Motor neuron (in vitro differentiated cells): Measurements from ENCODE around the gene SEMA5A. TPM values are rescaled to one million over a fixed set of nuclear protein-coding genes. Genes with fewer than 3 reads are reported as not detected.
A peak's percentile ranks its signal among the peaks of the same experiment; 100 is the strongest.

Experiments
- ATAC-seq, 8 experiments: fragments of 200-7000 bp; cut with Tn5 transposase; replicated peaks in 6 of 8; 2 replicates each; pipeline ENCODE4 v1.8.0; 2021; ENCODE audit warnings: mild to moderate bottlenecking in 8 of 8, moderate library complexity in 8 of 8
- H3K27ac ChIP-seq, 2 donors: fragments of 250-450 bp; sonication (Bioruptor Pico); 2 replicates each; pipeline ENCODE4 v1.9.0; 2021; ENCODE audit warnings: antibody characterized with exemption in 2 of 2, mild to moderate bottlenecking in 2 of 2, moderate library complexity in 1 of 2
- H3K4me1 ChIP-seq, 2 donors: fragments of 250-450 bp; sonication (Bioruptor Pico); replicated peaks in 1 of 2; 2 replicates each; pipeline ENCODE4 v1.6.1; 2021; ENCODE audit warnings: antibody characterized with exemption in 2 of 2, mild to moderate bottlenecking in 2 of 2, moderate library complexity in 1 of 2
- H3K4me3 ChIP-seq, 5 donors: fragments of 250-450 bp; sonication (Bioruptor Pico); 2 replicates each; pipeline ENCODE4 v1.9.0; 2021; ENCODE audit warnings: antibody characterized with exemption in 5 of 5, mild to moderate bottlenecking in 5 of 5, moderate library complexity in 4 of 5
- WGBS, 10 experiments: fragments of 450-650 bp; shearing (Covaris generic); methylation state at CpG; one replicate each; pipeline ENCODE4 v1.0.0; 2022; 5-methylcytosine and 5-hydroxymethylcytosine counted together
- in situ Hi-C, 9 experiments: fragments of 400-800 bp; cut with MboI; loops; one replicate each; pipeline ENCODE4 v1.15.0; 2021; ENCODE audit warnings: low sequenced_read_pairs in 9 of 9, low pct_unique_long_range_greater_than_20kb in 2 of 9; ENCODE audit not compliant: unreplicated experiment in 9 of 9
- total RNA-seq, 8 experiments: library from RNA; unstranded; fragments of 300-600 nt; gene quantifications; 2 replicates each; pipeline versions ENCODE4 v1.2.3 to v1.2.4, GENCODE V29; 2022

SEMA5A gene
- total RNA-seq, 8 experiments from 2014 or later = 0.73 to 98.5 (median 17.5) TPM

DNA sequence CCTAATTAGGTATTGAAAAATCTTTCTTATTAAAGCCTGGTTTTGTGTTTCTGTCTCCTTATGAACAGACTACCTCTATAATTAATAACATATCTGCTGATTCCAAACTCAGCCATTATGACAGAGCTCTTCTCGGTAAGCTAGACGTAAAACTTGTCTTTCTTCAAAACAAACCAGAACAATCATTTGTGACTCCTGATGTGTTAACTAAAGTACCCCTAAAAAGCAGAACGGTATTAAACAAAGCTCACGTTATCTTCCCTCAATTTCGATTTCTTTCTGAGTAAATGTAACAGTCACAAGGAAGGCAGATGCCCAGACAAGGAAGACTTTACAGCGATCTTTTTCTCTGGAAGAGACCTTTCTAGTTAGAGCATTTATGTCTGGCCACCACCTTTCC, 1.8 kb downstream of the SEMA5A start:
- in situ Hi-C loops = loop anchor here in 2 of 9 experiments (25.0 kb wide), 2 partner anchors 182 to 1632 kb away; no protein-coding TSS in a partner anchor
- peak overlapping the region; percentile 33 to 50 (median 46) for H3K4me3 ChIP-seq
- 0 to 31% (median 14%) methylated on average over 2 to 6 of the region's 6 CpGs; no CpG with 5 or more reads in 2 of the 10 experiments for WGBS, 10 experiments
- H3K27ac ChIP-seq = no peak overlapping the region
- peak in 5 of 8 experiments; percentile 2 to 25 (median 5) for ATAC-seq
- H3K4me1 ChIP-seq = no peaks in the 10 kb centered on the region

DNA sequence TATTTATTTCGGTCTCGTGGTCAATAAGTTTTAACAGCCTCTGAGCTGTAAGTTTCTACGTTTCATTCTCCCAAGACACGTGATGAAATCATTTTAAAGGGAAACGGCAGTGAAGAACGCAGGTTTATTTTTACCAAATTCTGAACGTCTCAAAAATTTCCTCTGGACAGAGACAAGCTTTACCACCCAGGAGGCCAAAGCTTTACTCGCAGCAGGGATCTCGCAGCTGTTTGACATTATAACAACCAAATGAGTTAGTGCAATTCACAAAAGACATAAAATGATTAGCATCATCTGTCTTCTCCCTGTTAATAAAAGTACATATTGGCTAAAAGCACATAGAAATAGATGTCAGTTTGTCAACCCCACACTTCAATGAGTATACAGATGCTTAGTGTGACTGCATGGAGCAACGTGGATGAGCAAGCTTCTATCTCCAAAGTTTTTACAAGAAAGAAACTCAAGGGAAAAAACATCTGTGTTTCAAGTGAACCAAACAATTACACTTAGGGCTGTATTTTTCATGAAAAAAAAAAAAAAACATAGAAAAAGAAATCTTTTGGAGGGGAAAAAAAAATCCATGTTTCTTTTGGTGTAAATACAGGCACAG, 2.5 kb downstream of the SEMA5A start:
- in situ Hi-C loops = loop anchor here in 2 of 9 experiments (25.0 kb wide), 2 partner anchors 181 to 1631 kb away; no protein-coding TSS in a partner anchor
- Histone ChIP-seq H3K4me3 (no peak overlapping the region), H3K4me1 (no peaks in the 10 kb centered on the region), H3K27ac (no peak overlapping the region)
- no peak for ATAC-seq
- WGBS, 10 experiments = 6 to 70% (median 41%) methylated on average over 4 to 10 of the region's 10 CpGs; no CpG with 5 or more reads in 1 of the 10 experiments

DNA sequence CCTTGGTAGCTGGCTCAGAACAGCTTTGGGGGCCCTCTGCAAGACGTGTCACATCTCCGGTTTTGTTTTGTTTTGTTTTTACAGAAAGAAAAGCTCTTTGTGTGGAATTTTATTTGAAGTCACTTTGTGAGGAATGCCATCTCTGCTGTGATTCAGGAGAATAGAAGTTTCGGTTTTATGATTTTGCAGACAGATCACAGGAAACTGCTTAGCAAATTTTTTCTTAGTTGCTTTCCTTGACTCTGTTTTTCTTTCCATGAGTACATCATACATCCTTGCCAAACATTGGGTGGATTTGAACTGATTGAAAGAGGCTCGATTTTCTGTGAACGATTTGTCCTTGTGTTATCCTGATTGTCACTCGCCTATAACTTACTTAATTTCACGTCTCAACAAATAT, 5.1 kb downstream of the SEMA5A start:
- no peak for ATAC-seq
- in situ Hi-C loops = loop anchor here in 2 of 9 experiments (25.0 kb wide), 2 partner anchors 178 to 1628 kb away; no protein-coding TSS in a partner anchor
- no peak overlapping the region for H3K27ac ChIP-seq
- 39 to 100% (median 68%) methylated on average over 2 to 7 of the region's 7 CpGs for WGBS, 10 experiments
- H3K4me3 ChIP-seq = no peak overlapping the region
- no peaks in the 10 kb centered on the region for H3K4me1 ChIP-seq

DNA sequence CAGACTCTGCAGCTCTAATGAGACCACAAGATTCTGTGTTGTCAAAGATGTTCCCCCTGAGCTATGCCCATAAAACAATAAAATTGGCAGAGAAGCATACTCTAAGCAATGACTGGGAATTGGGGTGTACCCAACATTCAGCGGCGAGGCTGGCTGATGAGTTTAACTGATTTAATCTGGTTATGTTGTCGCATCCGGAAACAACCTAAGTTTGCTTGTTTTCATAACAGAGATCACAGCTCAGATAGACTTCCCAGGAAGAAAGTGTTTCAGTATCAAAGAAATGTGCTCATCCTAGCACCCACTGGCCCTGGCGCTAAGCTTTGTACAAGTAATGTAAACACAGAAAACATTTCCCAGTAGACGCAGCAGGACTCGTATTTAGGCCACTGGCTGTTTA, 7.4 kb downstream of the SEMA5A start:
- no peak overlapping the region for H3K4me3 ChIP-seq
- no peaks in the 10 kb centered on the region for H3K4me1 ChIP-seq
- no peak for ATAC-seq
- in situ Hi-C loops = loop anchor here in 2 of 9 experiments (25.0 kb wide), 2 partner anchors 176 to 1626 kb away; no protein-coding TSS in a partner anchor
- 80 to 93% (median 85%) methylated on average over 2 to 7 of the region's 7 CpGs; no CpG with 5 or more reads in 1 of the 10 experiments for whole genome bisulfite sequencing, 10 experiments
- H3K27ac ChIP-seq = no peak overlapping the region

DNA sequence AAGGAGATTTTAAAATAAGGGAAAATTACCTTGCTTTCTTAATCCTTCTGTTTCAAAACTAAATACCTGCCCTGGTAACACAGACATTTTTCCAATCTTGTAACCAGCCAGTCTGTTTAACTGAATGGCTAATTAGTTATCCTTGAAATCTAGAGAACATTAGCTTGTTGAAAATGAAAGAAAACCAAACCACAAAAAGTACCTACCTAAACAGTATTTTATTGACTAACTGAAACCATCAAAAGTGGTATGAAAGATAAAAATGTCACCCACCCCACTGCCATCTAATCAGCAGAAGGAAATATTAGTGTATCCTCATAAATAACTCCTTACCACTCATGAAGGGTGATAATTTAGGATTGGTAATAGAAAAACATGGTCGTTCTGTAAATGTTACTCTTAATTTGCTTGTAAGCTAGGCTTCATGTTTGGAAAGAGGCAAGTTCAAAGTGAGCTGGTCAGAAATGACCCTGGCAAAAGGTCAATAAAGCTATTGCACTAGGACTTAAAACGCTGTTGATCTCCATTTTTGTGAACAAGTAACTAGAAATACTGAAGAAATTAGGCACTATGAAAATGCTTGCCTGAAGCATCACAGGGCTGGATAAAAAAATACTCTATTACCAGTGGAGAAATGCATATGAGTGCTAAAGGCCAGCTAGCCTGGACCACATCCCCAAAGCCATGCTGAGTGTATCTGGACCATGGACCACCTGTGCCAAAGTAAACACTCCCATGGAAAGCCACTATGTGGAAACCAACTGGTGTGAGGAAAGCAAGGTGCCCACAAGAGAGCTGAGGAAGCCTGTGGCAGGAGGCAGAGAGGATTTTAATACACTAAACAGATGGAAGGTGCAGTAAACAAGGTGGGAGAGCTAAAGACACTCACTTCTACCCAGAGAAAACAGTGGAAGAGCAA, 8.4 kb downstream of the SEMA5A start:
- no peak for ATAC-seq
- Histone ChIP-seq H3K4me1 (no peaks in the 10 kb centered on the region), H3K4me3 (no peak overlapping the region), H3K27ac (no peak overlapping the region)
- in situ Hi-C loops = loop anchor here in 2 of 9 experiments (25.0 kb wide), 2 partner anchors 175 to 1625 kb away; no protein-coding TSS in a partner anchor
- 71 to 100% (median 90%) methylated on average over 1 to 2 of the region's 2 CpGs; no CpG with 5 or more reads in 1 of the 10 experiments for WGBS, 10 experiments

DNA sequence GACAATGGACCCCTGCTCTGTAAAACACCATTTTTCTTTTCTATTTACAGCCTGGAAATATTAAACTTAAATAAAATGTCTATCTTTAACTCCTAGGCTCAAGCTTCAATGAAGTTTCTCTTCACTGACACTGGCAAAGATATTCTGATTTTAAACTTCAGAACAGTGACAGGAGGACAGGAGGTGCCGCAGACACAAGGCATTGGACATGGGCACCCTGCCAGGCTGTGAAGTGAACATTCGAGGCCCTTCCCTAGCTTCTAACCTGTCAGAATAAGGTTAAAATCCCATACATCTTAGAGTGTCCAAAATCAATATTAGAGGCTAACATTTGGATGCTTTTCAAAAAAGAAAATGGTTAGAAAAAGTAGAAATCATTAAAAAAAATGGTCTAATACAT, 9.2 kb downstream of the SEMA5A start:
- no peak for ATAC-seq
- Histone ChIP-seq H3K4me3 (no peak overlapping the region), H3K4me1 (no peaks in the 10 kb centered on the region), H3K27ac (no peak overlapping the region)
- WGBS, 10 experiments = 65 to 100% (median 100%) methylated on average over 1 to 2 of the region's 2 CpGs; no CpG with 5 or more reads in 5 of the 10 experiments
- in situ Hi-C loops = loop anchor here in 2 of 9 experiments (25.0 kb wide), 2 partner anchors 174 to 1624 kb away; no protein-coding TSS in a partner anchor

DNA sequence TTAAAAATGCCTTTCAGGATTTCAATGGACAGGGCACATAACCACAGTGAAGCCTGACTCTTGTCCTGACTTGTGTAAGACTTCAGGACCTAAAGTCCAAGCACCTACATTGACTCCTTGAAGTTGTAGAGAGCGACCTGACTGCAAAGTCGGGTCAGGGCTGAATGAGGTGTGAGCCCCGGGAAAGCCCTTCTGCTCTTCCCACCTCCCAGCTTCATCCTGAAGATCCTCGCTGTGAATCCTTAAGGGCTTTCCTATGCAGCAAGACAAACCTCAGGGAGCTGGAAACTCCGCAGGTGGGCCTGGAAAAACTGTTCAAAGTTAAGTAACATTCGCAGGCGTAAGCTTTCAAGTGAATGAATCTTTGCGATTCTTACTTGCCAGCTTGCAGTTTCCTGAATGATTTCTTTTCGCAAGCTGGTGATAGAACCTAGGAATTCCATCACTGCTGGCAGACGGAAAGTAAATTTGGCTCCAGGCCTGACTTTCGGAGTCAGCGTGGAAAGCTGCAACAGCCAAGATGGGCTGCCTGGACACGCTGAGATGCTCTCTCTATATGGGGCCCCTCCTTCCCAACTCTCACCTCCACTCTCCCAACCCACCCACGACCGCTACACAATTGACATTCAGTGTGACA, 10.9 kb downstream of the SEMA5A start:
- Histone ChIP-seq H3K4me1 (no peaks in the 10 kb centered on the region), H3K27ac (no peak overlapping the region), H3K4me3 (no peak overlapping the region)
- ATAC-seq = peak in 1 of 8 experiments; percentile 7
- in situ Hi-C loops = loop anchor here in 2 of 9 experiments (25.0 kb wide), 2 partner anchors 173 to 1623 kb away; no protein-coding TSS in a partner anchor
- 80 to 100% (median 90%) methylated on average over 2 to 12 of the region's 15 CpGs for WGBS, 10 experiments

DNA sequence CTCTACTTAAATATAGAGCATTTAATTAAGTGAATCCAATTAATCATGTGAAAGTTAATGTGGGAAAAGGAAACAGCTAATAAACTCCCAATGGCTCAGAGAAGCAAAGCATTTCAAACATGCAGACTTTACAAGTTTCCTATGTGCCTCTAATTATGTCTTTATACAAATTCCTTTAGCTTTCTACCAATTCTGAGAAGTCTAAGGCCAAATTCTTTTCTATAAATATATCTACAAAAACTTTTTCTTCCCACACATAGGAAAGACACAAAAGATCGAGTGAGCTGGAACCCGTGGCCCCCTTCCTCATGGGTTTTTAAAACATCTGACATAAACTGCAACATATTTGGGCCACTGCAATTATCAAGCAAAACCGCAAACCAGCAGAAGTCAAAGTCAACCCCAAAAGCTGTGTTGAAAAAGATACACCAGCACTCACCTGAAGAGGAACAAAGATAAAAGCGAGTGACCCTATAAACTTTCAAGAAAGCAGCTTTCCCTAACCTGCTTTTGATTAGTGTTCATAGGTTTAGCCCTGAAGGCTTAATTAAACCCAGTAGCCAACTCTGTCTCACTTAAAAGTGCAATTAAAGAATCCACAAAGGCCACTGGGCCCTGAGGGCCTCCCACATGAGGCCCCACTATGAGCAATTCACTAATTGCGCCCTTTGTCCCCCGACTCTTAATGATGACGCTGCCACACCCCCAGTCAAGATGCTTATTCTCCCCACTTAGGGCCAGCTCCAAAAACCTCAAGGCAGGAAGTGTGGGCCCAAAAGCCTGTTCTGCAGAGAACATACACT, 12.1 kb downstream of the SEMA5A start:
- no peak for ATAC-seq
- H3K4me1 ChIP-seq = no peaks in the 10 kb centered on the region
- no peak overlapping the region for H3K27ac ChIP-seq
- in situ Hi-C loops = loop anchor here in 2 of 9 experiments (25.0 kb wide), 2 partner anchors 171 to 1621 kb away; no protein-coding TSS in a partner anchor
- WGBS, 10 experiments = 61 to 100% (median 94%) methylated on average over 3 to 7 of the region's 7 CpGs; no CpG with 5 or more reads in 1 of the 10 experiments
- no peak overlapping the region for H3K4me3 ChIP-seq

DNA sequence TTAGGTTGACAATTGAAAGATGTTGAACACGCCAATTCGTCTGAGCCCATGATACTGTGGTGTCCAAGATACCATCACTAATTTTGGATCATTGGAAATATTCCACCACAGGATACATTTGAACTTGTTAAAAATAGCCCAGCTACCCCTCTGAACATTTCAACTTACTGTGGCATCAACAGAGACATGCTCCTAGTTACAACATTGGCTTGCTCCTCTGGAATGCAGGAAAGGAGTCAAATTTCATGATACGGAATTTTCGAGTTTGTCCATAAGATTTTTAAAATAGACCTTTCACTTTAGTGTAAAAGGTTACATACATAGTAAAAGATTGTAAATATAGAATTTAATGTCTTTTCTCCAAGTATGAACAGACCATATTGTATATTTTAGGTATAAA, 12.8 kb downstream of the SEMA5A start:
- H3K4me3 ChIP-seq = no peak overlapping the region
- WGBS, 10 experiments = 60 to 100% (median 86%) methylated on average over 1 to 4 of the region's 4 CpGs; no CpG with 5 or more reads in 2 of the 10 experiments
- no peak overlapping the region for H3K27ac ChIP-seq
- in situ Hi-C loops = loop anchor here in 2 of 9 experiments (25.0 kb wide), 2 partner anchors 171 to 1621 kb away; no protein-coding TSS in a partner anchor
- no peaks in the 10 kb centered on the region for H3K4me1 ChIP-seq
- no peak for ATAC-seq

DNA sequence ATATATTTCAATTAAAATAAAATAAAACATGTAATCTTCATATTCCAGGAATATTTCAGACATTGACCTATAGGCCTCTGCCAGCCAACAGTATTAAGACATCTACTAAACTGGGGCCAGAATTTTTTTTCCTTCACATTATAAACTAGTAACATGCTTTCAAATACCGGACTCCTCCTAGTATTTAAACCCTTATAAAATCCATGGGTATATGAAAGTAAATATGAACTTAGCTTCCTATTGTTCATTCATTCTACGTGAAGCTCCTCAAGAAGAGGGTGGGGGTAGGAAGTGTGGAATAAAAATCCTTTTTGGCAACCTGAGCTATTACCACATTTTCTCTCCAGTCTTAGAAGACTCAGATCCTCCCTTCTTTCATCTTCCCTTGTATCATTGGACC, 16.4 kb downstream of the SEMA5A start:
- no peak overlapping the region for H3K4me3 ChIP-seq
- 80 to 100% (median 98%) methylated on average over 1 to 2 of the region's 2 CpGs for WGBS, 10 experiments
- in situ Hi-C loops = loop anchor here in 2 of 9 experiments (25.0 kb wide), 2 partner anchors 167 to 1617 kb away; no protein-coding TSS in a partner anchor
- no peak overlapping the region for H3K27ac ChIP-seq
- peaks cover 0 to 2% of the 10 kb centered on the region in 2 donors for H3K4me1 ChIP-seq
- ATAC-seq = no peak

DNA sequence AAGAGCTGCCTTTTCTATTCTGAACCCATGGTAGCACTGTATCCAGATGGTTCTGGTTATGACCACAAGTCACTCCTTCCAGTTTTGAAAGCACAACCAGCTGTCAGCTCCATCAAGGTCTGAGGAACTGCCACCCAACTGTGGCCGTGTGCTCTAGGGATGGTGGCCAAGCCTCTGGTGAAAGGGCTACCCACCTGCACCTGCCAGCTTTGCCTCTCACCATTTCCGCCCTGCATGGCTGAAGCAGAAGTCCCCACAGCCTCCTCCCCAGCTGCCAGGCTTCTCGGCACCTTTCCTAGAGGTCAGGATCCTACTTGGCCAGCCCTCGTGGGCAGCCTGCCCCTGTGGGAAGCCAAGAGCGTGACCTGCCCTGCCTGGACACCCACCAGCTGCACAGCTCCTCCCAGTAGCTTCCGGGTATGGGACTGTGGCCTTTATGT, 16.8 kb downstream of the SEMA5A start:
- ATAC-seq = peak in 1 of 8 experiments; percentile 23
- in situ Hi-C loops = loop anchor here in 2 of 9 experiments (25.0 kb wide), 2 partner anchors 167 to 1617 kb away; no protein-coding TSS in a partner anchor

More for the DNA sequence above, 16.8 kb downstream of the SEMA5A start:
- WGBS, 10 experiments = 67 to 100% (median 95%) methylated on average over 1 to 5 of the region's 6 CpGs; no CpG with 5 or more reads in 6 of the 10 experiments
- no peak overlapping the region for H3K4me3 ChIP-seq
- no peak overlapping the region for H3K27ac ChIP-seq
- H3K4me1 ChIP-seq = peaks cover 0 to 2% of the 10 kb centered on the region in 2 donors
